Stimulated activated CD8-positive, alpha-beta memory T cell treated with anti-CD3 and anti-CD28 coated beads, Interleukin-4, amount 100 ng/mL, for 1 hour (primary cell): Measurements from ENCODE around the gene RNLS.

Experiments used
- DNase-seq, 2 donors: peaks; one replicate each; pipeline ENCODE4 v3.0.0-alpha.2; 2020; ENCODE audit warnings: low read depth in 2 of 2, low spot score in 1 of 2

Gene RNLS

DNA sequence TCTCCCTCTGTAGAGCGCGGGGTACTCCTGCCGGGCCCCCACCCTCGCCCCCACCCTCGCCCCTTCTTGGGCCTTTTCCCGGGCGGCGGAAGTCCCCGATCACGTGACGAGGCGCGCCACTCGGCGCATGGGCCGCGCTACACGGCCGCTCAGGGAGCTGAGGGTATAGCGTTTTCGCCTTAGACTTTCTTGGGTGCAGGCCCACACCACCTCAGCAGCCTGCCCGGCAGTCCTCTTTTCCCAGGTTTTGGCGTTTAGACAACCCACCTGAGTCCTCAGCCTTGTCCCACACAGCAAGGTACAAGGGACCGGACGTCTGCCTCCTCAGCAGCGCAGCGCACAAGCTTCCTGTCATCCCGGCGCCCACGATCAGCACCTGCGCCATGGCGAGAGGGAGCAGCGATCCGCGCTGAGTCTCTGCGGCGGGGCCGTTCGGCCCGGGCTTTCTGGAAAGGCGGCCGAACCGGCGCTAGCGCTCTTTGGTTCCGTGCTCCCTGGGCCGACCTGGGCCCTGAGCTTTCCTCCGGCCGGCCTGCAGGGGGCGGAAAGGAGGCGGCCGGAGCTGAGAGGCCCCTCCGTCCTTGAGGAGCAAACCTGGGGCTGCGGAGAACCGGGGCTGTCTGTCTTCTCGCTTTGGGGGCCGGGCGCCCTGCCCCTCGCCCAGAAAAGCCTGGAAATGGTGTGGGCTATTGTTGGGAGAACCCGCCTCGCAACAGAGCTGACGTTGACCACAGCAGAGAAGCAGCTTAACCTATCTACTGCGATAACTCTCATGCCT is at the start of gene RNLS:
RNLS (minus strand) TSS at position 513 of the 778 bp plus-strand sequence.
- peak; percentile 27 to 34 for DNase-seq

DNA sequence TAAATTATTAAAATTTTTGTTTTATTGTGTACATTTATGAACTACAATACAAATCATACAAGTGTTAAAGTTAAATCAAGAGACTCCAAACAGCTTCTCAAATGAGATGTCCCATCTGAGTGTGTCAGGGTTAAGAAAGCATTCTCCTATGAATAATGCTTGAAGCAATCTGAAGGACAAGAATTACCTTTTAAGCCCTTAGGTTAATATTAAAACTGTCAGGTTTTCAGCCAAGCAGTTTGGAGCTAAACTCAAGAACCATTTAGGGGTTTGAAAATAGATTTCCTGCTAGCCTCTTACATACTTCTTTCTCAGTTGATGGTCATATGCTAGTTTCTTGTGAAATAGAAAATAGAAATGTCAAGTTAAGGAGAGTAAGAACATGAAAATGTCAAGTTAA is 41.7 kb upstream of the RNLS start:
- no peak for DNase-seq

DNA sequence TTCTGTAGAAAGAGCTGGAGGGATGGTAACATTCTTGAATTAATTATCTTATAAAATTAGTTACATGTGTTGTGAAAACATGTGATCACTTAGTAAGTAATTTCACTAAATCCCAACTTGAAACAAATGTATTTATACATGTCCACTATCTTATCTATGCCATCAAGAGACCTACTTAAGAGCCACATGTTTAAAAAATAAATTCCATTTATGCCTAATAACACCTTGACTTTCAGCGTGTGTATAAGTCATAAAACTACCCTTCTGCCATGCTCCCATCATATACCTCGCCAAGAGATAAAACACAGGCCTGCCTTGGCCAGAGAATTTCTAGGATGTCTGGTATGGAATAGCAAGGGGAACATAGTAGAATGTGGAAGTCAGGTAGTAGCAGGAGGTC is 40.7 kb upstream of the RNLS start:
- no peak for DNase-seq

DNA sequence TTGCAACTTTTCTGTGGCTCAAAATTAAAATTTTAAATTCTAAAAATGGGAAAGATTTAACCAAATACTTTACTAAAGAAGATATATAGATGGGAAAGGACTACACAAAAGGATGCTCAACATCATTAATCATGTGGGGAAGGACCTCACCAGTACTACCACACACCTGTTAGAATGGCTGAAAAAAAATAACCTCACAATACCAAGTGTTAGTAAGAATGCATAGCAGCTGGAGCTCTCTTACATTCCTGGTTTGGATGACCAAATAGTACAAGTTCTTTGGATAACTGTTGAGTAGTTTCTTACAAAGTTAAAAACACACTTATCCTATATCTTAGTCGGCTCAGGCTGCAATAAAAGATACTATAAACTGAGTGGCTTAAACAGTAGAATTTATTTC is 37.3 kb upstream of the RNLS start:
- DNase-seq, result no peak

DNA sequence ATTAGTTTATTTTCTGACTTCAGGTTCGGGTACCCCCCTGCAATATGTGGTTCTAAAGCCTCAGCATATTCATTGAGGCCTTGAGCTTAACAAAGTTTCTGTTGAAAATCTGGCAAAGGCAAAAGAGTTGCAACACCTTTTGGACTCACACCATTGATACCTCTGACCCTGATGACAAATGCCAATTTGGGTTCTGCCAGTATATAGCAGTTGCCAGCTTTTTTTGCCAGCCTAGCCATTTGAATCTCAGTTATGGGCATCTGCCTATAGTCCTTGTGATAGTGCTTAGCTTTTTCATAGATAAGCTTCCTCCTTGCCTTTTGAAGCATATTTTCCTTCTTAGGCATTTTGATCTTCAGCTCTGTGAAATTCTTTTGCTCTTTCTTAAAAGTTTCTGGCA is 35.4 kb upstream of the RNLS start:
- no peak for DNase-seq

DNA sequence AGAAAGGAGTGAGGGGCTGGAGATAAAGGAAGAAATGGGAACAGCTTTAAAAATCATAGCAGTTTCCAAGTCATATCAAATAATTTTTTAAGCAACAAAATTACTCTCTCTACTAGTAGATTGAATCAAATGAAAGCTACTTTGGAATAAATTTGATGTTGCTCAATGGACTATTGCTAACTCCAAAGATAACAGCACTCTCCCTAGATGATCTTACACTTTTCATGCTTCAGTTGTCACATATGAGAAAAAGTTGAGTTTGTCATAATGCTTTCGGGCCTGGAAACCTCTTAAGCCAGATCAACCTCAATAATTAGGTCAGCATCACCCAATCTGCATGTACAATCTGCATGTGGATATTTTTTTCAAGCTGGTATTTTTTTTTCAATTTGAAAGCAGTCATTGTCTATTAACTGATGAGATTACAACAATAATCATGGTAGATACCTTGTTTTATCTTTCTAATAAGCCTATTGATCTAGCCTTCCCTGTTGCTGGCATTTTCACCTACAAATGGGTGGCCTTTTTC is 34.7 kb upstream of the RNLS start:
- DNase-seq, result no peak

DNA sequence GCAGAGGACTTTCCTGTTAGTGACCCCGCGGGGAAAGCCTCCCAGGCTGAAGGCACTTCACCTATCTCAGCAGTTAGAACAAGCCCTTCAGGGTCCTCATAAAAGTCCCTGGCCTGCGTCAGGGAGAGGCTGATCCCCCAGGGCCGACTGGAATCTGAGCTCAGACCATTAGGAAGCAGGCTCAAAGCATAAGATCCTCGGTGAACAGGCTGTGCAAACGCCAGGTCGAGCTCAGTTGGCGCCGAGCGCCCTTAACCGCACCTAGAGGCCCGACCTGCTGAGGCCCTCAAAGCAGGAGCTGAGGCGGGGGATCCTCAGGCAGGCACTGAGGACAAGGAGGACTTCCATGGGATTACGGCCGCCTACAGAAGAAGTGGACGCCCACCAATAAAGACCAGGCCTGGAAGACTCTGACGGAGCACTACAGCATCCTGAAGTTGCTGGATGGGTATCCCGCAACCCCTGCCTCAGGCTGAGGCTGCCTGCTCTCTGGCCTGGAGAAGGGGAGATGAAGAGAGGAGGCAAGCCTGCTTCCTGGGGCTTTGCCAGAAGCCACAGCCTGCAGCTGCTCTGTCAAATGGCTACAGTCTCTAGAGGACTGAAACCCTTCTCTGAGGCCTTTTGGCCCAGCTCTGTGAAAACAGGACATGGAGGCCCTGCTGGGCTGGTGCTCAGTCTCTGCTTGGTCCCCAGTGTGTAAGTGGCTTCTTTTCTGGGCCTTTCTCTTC is 33.3 kb upstream of the RNLS start:
- no peak for DNase-seq

DNA sequence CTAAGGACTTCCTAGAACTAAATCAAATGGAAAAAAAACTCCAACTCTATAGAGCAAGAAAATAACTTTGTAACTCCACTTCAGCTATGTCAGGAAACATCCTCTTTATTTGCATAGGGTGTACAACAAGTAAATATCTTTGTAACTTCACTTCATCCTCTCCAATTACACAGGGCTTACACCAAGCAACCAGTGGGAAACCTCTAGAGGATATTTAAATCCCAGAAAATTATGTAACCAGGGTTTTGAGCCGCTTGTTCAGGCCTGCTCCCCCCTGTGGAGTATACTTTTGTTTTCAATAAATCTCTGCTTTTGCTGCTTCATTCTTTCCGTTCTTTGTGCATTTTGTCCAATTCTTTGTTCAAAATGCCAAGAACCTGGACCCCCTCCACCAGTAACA is 25.7 kb upstream of the RNLS start:
- DNase-seq, result no peak

DNA sequence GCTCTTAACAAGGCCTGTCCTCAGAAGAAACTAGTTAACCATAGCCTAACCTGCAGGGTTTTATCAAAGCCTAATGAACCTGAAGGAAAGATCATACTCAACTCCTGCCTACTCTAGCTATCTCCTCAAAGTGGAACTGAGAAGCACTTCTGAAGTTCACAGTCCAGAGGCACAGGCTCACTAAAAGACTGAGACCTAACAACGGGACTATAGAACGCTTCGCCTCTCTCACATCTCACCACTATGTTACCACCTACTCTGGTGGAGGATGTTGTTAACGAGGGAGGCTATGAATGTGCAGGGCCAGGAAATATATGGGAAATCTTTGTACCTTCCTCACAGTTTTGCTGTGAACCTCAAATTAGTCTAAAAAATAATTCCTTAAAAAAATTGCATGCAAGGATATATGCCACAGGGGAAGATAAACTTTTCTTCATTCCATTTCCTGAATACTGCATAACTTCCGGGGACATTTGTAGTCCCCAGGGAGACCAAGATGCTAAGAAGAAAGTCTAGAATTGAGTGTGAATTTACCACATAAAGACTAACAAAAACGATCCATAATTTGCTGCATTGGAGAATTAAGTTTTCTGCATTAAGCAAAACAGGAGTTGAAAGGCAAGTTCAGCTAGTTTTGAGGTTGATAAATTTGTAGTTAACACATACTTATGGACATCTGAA is 25.1 kb upstream of the RNLS start:
- no peak for DNase-seq

DNA sequence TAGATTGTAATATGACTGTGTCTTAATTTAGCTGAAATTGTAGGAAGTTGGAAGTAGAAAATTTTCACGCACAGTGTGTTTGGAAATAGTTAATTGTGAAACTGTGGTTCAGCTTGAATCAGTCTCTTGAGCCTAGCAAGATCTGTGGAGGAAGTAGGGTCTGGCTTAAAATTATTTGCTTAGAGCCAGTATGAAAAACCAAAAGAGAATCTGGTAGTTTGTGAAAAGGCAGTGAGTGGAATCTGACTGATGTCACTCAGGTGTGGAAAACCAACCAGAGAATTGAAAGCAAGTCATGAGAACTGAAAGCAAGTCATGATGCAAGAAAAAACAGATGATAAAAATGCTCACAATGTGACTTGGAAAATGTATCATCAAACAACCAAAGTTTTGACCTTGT is 14.9 kb upstream of the RNLS start:
- DNase-seq, result no peak

DNA sequence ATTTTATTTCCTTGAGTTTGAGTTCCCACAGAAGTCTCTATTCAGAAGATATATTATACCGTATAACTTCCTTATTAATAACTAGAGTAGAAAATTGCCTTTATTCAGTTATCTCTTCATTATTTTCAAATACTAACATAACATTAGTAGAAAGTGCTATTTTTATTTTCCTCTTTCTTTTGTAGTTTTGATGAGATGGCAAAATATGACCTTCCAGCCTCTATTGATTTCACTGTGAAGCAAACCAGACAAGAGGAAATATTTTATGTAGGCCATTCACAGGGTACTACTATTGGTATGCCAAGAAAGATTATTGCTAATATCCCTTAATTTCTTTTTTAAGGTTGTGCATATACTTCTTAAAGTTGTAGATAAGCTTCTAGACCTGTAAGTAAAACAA is 11.4 kb upstream of the RNLS start:
- no peak for DNase-seq

DNA sequence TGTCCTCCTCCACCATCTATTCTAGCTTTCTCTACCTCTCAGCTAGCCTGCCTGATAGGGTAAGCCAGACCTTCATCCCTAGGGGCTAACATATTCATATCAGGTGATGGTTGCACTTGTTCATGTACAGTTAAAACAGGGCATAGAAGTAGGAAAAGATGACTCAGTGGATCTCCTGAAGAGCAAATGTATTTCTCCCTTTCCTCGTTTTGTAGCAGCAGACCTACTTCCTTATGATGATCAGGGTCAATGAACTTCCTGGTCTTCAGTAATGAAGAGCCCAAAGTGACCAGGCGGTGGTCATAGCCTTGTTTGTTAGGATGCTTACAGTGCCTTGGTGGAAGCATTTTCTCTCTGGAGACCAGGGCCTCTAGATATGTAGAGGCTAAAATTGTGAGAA is 9.8 kb upstream of the RNLS start:
- no peak for DNase-seq

DNA sequence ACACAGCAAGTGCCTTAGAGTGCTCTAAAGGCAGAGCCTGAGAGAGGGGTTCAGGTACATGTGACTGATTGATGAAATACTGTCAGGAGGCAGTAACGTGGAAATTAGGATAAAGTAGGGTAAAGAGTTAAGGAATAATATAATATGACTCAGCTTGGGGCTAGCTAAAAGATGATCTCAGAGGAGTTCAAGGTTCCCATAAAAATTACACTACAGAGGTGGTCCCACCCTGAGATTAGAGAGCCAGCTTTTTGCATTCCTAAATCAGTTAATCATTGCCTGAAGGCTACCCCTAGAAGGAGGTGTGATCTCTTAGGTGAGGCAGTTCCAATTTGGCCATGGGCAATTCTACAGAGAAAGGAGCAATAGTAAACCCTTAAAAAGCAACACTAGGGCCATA is 9.3 kb upstream of the RNLS start:
- no peak for DNase-seq

DNA sequence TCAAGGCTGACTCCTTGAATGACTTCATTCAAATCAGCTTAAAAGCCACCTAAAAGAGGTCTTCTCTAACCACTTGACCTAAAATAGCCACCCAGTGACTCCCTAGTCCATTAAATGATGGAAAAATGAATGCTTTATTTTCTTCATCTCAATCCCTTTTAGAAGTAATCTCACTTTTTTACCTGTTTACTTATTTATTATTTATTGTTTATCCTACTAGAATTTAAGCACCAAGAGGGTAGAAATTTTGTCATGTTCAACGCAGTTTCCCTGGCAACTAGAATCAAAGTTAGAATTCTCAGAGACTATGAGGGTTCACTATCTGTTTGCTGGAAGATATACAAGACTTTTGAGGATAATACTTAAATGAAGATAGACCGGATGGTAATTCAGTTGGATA is 3.3 kb upstream of the RNLS start, which contains the start of gene LIPJ:
LIPJ (plus strand) TSS at position 301 of the 400 bp plus-strand sequence. CDS start 3,926 bp downstream, outside the sequence.
- DNase-seq, result no peak

DNA sequence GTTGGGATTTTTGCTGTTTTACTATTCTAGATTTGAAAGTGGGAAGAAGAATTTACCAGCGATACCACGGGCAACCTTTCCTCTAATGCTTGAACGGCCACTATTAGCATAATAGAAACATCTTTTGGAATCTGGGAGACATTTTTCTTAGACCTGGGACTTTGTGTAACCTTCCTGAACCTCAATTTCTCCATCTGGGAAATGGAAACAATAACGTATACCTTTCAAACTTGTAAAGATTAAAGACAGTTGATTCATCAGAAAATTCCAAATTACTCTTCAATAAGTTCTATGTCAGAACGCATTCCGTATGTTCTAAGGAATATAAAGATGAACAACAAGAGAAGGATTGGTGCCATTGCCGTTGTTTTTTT is 453 bp upstream of the RNLS start:
- no peak for DNase-seq

DNA sequence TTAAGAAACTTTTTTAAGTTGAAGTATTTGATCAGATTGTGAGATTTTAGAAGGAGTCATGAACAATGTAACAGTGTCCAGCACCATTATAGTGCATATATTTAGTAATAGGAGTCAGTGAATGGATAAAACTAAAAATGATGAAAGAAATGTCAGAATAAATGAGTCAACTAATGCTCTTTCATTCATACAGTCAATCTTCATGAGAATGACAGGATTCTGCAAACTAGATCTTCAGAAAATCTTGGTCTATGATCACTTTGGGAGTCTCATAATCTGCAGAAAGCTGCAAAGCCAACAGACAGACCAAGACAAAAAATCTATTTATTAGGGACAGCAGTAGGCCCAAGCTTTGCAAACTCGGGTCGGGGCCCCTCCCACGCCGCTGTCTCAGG is 710 bp downstream of the RNLS start:
- DNase-seq, result no peak

DNA sequence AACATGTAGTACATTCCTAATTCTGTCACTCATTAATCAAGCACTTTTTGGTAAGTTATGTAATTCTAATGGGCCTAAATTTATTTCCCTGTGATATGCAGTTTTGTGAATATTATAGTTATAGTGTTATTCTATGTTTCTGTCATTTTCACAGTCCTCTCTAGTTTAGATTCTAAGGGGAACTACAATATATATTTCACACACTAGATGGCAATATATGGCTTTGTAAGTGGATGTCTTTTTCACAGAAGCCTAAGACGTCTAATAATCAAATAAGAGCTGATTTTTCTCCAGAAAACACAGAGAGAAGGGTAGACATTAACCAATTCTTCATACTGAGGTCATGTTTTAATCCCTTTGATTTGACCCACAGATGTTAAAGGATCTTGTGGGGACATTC is 18.0 kb downstream of the RNLS start:
- no peak for DNase-seq

DNA sequence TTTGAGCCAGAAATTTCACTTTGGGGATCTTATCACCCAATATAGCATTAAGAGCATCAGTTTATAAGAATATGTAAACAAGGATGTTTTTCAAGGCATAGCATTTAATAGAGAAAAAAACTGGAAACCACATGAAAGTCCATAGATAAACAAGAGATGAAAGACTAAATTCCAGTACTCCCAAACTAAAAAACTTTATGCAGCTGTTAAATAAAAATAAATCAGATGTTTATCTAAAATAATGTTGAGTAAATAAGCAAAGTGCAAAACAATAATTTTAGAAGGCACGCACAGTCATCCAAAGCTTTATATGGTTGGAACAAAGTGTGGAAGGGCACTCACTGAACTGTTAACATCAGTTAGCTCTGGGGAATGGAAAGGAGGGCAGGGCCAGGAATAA is 21.0 kb downstream of the RNLS start:
- no peak for DNase-seq

DNA sequence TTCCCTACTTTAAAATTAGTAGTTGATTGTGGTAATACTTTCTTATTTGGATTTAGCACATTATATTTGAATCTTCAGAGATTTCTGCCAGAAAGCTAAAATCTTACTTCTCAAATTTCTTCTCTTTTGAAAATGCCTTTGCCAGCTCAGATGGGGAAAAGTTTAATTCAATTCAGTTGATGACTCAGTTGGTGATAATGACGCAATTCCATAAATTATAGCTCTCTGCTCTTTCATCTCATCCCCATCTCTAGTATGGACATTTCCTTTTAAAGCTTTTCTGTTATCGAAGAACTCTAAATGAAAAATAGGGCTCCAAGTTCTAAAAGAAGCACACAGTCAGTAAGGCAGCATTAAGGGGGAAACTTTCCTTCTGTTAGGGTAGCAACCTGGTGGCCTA is 25.5 kb downstream of the RNLS start:
- no peak for DNase-seq

DNA sequence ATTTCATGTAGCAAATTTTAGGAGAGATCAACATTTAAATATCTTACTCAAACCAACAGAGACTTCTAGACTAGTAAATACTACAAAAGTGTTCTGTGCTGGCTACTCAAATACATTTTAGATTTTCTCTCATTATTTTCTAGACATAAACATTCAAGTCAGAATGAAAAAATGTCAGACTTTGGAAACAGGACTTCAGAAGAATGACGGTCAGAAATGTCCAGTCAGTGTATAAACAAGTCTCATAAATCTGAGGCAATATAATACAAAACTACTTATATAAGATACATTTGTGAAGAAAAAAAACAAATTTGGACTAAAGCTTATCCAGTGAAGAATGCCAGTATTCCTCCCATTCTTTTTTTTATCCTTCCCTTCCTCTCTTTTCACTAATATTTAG is 25.9 kb downstream of the RNLS start:
- no peak for DNase-seq

DNA sequence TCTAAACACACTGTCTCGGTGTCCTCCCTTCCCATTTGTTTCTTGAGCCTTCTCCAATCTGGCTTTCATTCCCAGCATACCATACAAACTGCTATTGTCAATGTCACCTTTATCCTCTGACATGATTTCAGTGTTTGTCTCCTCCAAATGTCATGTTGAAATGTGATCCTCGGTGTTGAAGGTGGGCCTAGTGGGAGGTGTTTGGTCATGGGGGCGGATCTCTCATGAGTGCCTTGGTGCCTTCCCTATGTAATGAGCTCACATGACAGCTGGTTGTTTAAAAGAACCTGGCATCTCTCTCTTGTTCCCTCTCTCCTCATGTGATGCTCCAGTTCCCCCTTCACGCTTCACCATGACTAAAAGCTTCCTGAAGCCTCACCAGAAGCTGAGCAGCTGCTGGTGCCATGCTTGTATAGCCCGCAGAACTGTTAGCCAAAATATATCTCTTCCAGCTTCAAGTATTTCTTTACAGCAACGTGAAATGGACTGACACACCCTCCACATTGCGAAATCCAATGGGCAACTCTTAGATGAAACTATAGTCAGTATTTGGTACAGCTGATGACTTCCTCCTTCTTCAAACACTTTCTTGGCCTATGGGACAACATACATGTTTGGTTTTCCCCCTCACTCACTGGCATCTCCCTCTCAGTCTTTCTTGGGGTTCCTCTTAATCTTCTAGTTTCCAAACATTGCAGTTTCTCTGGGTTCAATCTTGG is 27.8 kb downstream of the RNLS start:
- DNase-seq, result no peak
